Tibial nerve (tissue), 4 donors: ENCODE results near the gene MKI67. TPM values are rescaled to one million over a fixed set of nuclear protein-coding genes. Genes with fewer than 3 reads are reported as not detected.

Experiments
- DNase-seq, 2 donors: peaks; one replicate each; pipeline ENCODE4 v3.0.0-alpha.2; 2019; ENCODE audit warnings: low spot score in 2 of 2
- H3K27ac ChIP-seq, 4 donors: fragments of 200-600 bp; sonication (generic) in 3 of 4; one replicate each; pipeline ENCODE4 v1.5.1; 2017 to 2019; ENCODE audit warnings: mild to moderate bottlenecking in 1 of 4
- H3K27me3 ChIP-seq, 2 donors: fragments of 200-600 bp; sonication (generic) in 1 of 2; one replicate each; pipeline versions ENCODE4 v1.5.1 to v1.6.0; 2017 to 2019
- H3K36me3 ChIP-seq, 3 donors: fragments of 200-600 bp; sonication (generic); one replicate each; pipeline ENCODE4 v1.5.1; 2018 to 2019
- H3K4me1 ChIP-seq, 4 donors: fragments of 200-600 bp; sonication (generic) in 3 of 4; one replicate each; pipeline ENCODE4 v1.5.1; 2017 to 2019
- H3K4me3 ChIP-seq, 4 donors: fragments of 200-600 bp; sonication (generic) in 3 of 4; one replicate each; pipeline ENCODE4 v1.5.1; 2017 to 2019; ENCODE audit warnings: mild to moderate bottlenecking in 1 of 4, moderate library complexity in 1 of 4
- H3K9me3 ChIP-seq, 4 donors: fragments of 200-600 bp; sonication (generic) in 3 of 4; one replicate each; pipeline ENCODE4 v1.5.1; 2017 to 2019
- CTCF ChIP-seq, 5 experiments: fragments of 200-600 bp in 3 of 5; fragments of 450-650 bp in 2 of 5; sonication (generic) in 3 of 5; IDR thresholded peaks; one replicate each; pipeline ENCODE4 v1.5.1; 2016 to 2019; ENCODE audit warnings: antibody characterized with exemption in 5 of 5, mild to moderate bottlenecking in 3 of 5, moderate library complexity in 2 of 5
- EP300 ChIP-seq, 2 donors: sonication (generic); formaldehyde crosslinking; IDR thresholded peaks; one replicate each; pipeline ENCODE4 v1.6.1; 2017; ENCODE audit warnings: antibody characterized with exemption in 2 of 2, mild to moderate bottlenecking in 1 of 2
- POLR2A ChIP-seq, 2 donors: fragments of 450-650 bp; IDR thresholded peaks; one replicate each; pipeline ENCODE4 v1.6.1; 2017; ENCODE audit warnings: antibody characterized with exemption in 2 of 2, mild to moderate bottlenecking in 2 of 2, moderate library complexity in 2 of 2
- WGBS, 2 donors: methylation state at CpG; one replicate each; pipeline ENCODE4 v1.1.5; 2018; 5-methylcytosine and 5-hydroxymethylcytosine counted together
- total RNA-seq, 4 donors: library from RNA; depleted of rRNA; stranded (reverse); fragments of >200 nt; gene quantifications; one replicate each; pipeline ENCODE4 v1.1.0, GENCODE V29; 2016

The MKI67 gene
- 1 to 10 TPM in 3 of 4 donors, under 1 TPM in 1; under 0.01 to 6.9 (median 3.4) TPM for total RNA-seq

- peak within 1 kb of the TSS; percentile 25 to 67 (median 54) for H3K4me3 ChIP-seq
- H3K27ac ChIP-seq, result peak within 1 kb of the TSS in 1 of 4 donors; percentile 40
- peaks cover 0 to 22% (median 12%) of the 10 kb centered on the region in 4 donors for H3K4me1 ChIP-seq
- H3K36me3 ChIP-seq, result no peaks in the 10 kb centered on the region
- peaks cover 0 to 43% of the 10 kb centered on the region in 2 donors for H3K27me3 ChIP-seq
- TF ChIP-seq EP300 (IDR thresholded peaks at IDR 0.05) (peak in 1 of 2 donors; percentile 24), POLR2A (IDR thresholded peaks at IDR 0.05) (no peak)
- H3K9me3 ChIP-seq, result no peaks in the 10 kb centered on the region
- WGBS, 2 donors, result 1% methylated on average over 35 to 69 of the region's 95 CpGs
- DNase-seq, result peak; percentile 60 to 78
Observed at GRCh38 chr10:128125944-128126764, at the start of gene MKI67. Gene MKI67 (minus strand): TSS chr10:128126423. CDS start chr10:128125667, 756 bp downstream.

DNA sequence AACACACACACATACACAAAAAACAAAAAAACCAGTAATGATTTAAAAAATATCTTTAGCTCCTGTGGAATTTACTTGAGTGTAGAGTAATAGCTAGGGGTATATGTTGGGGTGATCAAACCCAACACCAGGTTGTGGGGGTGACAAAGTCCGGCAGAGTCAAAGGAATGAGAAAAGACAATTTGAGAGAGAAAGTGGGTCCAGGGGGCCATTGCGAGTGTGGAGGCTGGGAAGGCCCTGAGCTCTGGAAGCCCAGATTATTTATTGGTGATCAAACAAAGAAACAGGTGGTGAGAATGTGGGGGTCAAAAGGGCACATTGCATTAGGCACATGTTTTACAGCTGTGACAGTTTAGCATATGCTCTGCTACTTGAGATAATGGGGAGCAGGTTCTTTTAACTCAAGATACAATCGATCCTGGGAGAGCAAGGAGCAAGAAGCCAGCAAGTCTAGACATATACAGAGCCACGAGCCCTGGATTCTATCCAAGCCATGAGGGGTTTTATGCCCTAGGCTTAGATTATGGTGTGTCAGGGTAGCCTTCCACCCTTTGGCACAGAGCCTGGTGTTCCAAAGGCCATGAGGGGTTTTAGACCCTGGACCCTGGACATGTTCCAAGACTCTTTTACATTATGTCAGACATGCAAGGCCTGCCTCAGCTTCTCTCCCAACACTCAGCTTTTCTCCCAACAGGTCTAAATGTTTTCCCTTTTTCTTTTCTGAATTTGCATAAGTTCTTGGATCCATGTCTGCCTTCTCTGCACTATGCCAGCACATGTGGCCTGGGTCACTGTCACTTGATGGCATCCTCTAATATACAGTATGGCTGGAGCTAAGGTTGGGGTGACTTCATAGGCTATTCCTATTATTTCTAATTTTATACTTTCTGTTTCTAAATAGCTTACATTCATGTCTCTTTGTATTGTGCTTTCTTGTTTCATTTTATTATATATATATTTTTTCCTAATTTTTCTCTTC, 48.6 kb upstream of the MKI67 start:
- 72 to 84% methylated on average over 4 of the region's 4 CpGs for WGBS, 2 donors

GRCh38 chr10:128173386-128173785, 47.2 kb upstream of the MKI67 start:
- H3K36me3 ChIP-seq, result no peaks in the 10 kb centered on the region
- 33 to 67% methylated on average over 1 of the region's 1 CpG for WGBS, 2 donors
- no peaks in the 10 kb centered on the region for H3K4me1 ChIP-seq
- peaks cover 0 to 37% (median 0%) of the 10 kb centered on the region in 4 donors for H3K9me3 ChIP-seq
- no peak overlapping the region for H3K27ac ChIP-seq
- no peaks in the 10 kb centered on the region for H3K27me3 ChIP-seq
- no peak overlapping the region for H3K4me3 ChIP-seq
- no peak for TF ChIP-seq EP300 (IDR thresholded peaks at IDR 0.05)
- no peak for TF ChIP-seq POLR2A (IDR thresholded peaks at IDR 0.05)
- TF ChIP-seq CTCF (IDR thresholded peaks at IDR 0.05), result no peak
- DNase-seq, result no peak

More for the DNA sequence above, 48.6 kb upstream of the MKI67 start:
- DNase-seq, result no peak
- no peaks in the 10 kb centered on the region for H3K4me1 ChIP-seq
- H3K4me3 ChIP-seq, result no peak overlapping the region
- no peaks in the 10 kb centered on the region for H3K36me3 ChIP-seq
- H3K9me3 ChIP-seq, result peaks cover 0 to 37% (median 0%) of the 10 kb centered on the region in 4 donors
- no peaks in the 10 kb centered on the region for H3K27me3 ChIP-seq
- no peak for TF ChIP-seq POLR2A (IDR thresholded peaks at IDR 0.05)
- no peak for TF ChIP-seq CTCF (IDR thresholded peaks at IDR 0.05)
- no peak for TF ChIP-seq EP300 (IDR thresholded peaks at IDR 0.05)
- no peak overlapping the region for H3K27ac ChIP-seq

DNA sequence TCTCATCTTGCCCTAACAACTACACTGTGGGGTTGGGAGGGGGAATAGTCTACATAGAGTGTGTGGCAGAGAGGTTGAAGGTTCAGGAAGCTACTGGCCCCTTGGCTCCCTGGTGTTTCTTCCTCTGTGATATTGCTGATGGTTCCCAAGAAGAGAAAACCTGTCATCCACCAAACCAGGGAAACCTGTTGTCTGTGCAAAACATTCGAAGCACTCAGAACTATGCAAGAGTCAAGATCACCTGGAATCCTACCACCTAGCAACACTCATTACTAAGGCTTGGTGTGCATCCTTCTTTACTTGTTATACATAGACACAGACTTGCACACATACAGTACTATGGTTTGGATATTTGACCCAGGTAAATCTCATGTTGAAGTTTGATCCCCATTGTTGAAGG, 46.5 kb upstream of the MKI67 start:
- Histone ChIP-seq H3K9me3 (peaks cover 0 to 37% (median 0%) of the 10 kb centered on the region in 4 donors), H3K27me3 (no peaks in the 10 kb centered on the region), H3K4me1 (no peaks in the 10 kb centered on the region), H3K36me3 (no peaks in the 10 kb centered on the region), H3K27ac (no peak overlapping the region), H3K4me3 (no peak overlapping the region)
- DNase-seq, result no peak
- TF ChIP-seq CTCF (IDR thresholded peaks at IDR 0.05), result no peak
- TF ChIP-seq POLR2A (IDR thresholded peaks at IDR 0.05), result no peak
- TF ChIP-seq EP300 (IDR thresholded peaks at IDR 0.05), result no peak
- 90 to 92% methylated on average over 1 of the region's 1 CpG for WGBS, 2 donors

- DNase-seq, result no peak
- H3K27me3 ChIP-seq, result no peaks in the 10 kb centered on the region
- TF ChIP-seq EP300 (IDR thresholded peaks at IDR 0.05) (no peak), POLR2A (IDR thresholded peaks at IDR 0.05) (no peak), CTCF (IDR thresholded peaks at IDR 0.05) (no peak)
- peaks cover 0 to 24% (median 0%) of the 10 kb centered on the region in 4 donors for H3K9me3 ChIP-seq
- no peaks in the 10 kb centered on the region for H3K4me1 ChIP-seq
- H3K4me3 ChIP-seq, result no peak overlapping the region
- WGBS, 2 donors, result 59 to 60% methylated on average over 8 of the region's 8 CpGs
- no peaks in the 10 kb centered on the region for H3K36me3 ChIP-seq
- H3K27ac ChIP-seq, result no peak overlapping the region
Observed at GRCh38 chr10:128169811-128170379, 43.7 kb upstream of the MKI67 start.
